HG02840 (cell line): ENCODE data around the gene MRTFA.
A peak's percentile ranks its signal among the peaks of the same experiment; 100 is the strongest.

ENCODE experiments used
- ATAC-seq: cut with Tn5 transposase; IDR thresholded peaks from one replicate; pipeline ENCODE4 v1.9.1; 2021; ENCODE audit warnings: mild to moderate bottlenecking, moderate library complexity, moderate number of reproducible peaks; ENCODE audit not compliant: unreplicated experiment, low FRiP score

Gene MRTFA

GRCh38 chr22:40436505-40437431, 199.8 kb downstream of the MRTFA start:
- ATAC-seq, result peak; percentile 55

GRCh38 chr22:40434745-40435144, 201.8 kb downstream of the MRTFA start:
- no peak for ATAC-seq

DNA sequence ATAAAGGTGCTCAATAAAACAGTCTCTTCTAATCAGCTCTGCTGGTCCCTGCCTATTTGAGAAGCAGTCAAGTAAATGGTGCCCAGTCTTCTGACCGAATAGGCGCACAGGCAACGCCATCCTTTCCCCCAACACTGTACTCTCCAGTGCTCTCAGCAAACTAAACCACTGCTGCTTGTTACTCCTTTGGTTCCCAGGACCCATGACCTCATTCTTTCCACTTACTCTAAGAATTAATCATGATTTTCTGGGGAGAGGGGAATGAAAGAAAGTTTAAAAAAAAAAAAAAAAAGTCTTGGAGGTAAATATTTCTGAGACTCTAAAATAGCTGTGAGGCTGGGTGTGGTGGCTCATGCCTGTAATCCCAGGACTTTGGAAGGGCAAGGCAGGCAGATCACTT, 202.4 kb downstream of the MRTFA start:
- no peak for ATAC-seq

GRCh38 chr22:40433416-40434090, 203.0 kb downstream of the MRTFA start:
- no peak for ATAC-seq

DNA sequence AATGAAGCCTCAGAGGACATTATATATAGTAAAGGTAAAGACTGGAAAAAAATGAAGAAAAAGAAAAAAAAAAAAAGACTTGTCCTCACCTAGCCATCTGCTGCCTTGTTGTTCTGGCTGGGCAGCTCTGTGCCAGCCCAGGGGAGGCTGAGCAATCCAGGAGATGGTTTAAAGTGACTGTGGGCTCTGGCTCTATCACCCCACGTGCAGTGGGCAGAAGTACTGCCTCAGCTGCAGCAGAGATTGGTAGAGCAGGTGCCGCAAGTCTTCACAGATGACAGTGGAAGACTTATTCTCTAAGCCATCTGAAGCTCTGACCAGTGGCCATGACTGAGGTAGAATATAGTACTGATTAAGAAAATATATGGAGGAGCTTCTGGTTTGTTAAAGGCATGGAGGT, 203.9 kb downstream of the MRTFA start:
- no peak for ATAC-seq

DNA sequence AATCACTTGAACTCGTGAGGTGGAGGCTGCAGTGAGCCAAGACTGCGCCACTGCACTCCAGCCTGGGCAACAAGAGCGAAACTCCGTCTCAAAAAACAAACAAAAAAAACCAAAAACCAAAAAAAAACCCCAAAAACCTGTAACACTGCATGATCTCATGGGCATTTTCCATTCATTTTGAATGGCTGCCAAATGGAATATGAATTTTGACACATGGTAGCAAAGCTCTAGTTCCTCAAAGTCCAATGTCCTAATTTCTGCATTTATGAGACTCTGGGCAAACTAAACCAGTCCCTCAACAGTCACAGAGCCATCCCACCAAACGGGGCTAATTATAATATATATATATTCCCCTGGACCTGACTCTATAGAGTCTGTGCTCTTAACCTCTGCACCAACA, 204.4 kb downstream of the MRTFA start:
- ATAC-seq, result no peak

DNA sequence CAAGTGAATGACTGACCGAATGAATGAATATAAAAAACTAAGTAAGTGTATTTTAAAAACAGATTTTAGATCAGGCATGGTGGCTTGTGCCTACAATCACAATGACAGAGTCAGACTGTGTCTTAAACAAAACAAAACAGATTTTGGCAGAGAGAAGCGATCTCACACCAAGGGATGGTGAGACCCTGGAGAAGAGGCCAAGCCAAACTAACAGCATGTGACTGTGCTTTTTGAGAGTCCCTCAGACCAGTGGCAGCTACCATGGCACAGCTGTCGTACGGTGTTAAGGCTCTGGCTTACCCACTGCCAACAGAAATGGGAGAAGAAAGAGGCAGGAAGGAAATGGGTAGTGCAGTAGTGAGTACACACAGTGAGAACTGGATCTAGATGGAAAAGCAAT, 205.5 kb downstream of the MRTFA start:
- no peak for ATAC-seq

GRCh38 chr22:40429481-40429880, 207.0 kb downstream of the MRTFA start:
- no peak for ATAC-seq

GRCh38 chr22:40428796-40429195, 207.7 kb downstream of the MRTFA start:
- ATAC-seq, result no peak

- ATAC-seq, result no peak
Measured at GRCh38 chr22:40426594-40427333, 209.8 kb downstream of the MRTFA start.

GRCh38 chr22:40425082-40425481, 211.4 kb downstream of the MRTFA start:
- ATAC-seq, result no peak

DNA sequence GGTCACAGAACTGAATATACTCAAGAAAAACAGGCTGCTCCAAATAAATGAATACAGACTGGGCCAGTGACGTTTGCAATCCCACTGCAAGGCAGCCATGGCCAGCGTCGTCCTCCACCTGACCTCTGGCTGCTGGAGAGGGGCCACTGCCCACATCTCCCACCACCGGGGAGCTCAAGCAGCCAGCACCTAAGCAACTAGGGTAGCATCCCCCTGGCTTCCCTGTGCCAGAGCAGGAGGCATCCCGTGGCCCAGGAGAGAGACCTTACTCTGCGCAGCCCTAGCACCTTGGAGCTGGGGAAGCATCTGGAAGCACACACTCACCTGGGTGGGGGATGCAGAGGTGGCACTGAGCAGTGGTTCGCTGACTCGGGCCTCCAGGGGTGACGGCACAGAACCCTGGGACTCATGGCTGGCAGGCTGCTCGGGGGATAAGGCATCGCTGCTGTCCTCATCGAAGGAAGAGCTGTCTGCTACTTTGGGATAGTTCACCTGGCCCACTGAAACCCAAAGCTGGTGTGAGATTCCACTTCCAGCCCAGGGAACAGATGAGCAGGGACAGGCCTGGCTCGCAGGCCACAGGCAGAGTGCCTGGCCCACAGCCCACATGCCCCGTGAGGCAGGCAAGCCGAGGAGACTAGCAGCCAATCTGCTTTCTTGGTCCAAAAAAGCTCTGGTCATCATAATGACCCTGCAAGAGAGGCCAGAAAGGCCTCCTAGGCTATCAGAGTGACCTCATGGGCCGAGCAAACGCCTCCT, 212.5 kb downstream of the MRTFA start:
- ATAC-seq, result no peak

GRCh38 chr22:40423310-40423688, 213.2 kb downstream of the MRTFA start:
- no peak for ATAC-seq

GRCh38 chr22:40422558-40423309, 213.8 kb downstream of the MRTFA start:
- no peak for ATAC-seq

DNA sequence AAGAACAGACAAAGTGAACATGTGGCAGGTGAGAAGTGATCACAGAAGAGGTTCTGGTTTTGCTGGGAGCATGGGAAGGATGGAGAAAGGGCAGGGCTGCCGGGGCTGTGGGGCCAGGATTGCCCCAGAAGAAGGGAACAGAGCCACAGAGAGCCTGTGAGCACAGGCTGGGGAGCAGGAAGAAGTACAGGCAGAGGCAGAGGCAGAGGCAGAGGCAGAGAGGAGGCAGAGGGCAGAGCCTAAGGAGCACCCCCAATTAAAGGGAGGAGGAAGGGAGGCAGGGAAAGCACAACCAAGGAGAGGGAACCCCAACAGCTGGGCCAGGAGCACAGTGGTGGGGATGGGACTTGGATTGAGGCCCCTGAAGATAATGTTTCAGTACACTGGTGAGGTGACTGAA, 214.6 kb downstream of the MRTFA start:
- ATAC-seq, result no peak

GRCh38 chr22:40421082-40421350, 215.5 kb downstream of the MRTFA start:
- no peak for ATAC-seq

GRCh38 chr22:40420341-40421081, 216.0 kb downstream of the MRTFA start:
- no peak for ATAC-seq

- no peak for ATAC-seq
Measured at GRCh38 chr22:40419718-40420117, 216.8 kb downstream of the MRTFA start.
